HL-60 (cell line): ENCODE measurements around the gene TNFRSF12A.

Source experiments
- POLR2AphosphoS5 ChIP-seq: IDR thresholded peaks from 2 replicates; pipeline ENCODE4 v1.6.1; 2012; ENCODE audit warnings: low read depth
- TF ChIP-seq, protein P1 (sequence below): IDR thresholded peaks from one replicate; pipeline ENCODE4 v1.5.1; 2011; ENCODE audit warnings: low read length, control low read depth, inconsistent platforms; ENCODE audit not compliant: insufficient read depth
- TF ChIP-seq, protein P2 (sequence below): IDR thresholded peaks from 2 replicates; pipeline ENCODE4 v1.6.1; 2012; ENCODE audit warnings: low read depth; ENCODE audit not compliant: insufficient replicate concordance

DNA sequence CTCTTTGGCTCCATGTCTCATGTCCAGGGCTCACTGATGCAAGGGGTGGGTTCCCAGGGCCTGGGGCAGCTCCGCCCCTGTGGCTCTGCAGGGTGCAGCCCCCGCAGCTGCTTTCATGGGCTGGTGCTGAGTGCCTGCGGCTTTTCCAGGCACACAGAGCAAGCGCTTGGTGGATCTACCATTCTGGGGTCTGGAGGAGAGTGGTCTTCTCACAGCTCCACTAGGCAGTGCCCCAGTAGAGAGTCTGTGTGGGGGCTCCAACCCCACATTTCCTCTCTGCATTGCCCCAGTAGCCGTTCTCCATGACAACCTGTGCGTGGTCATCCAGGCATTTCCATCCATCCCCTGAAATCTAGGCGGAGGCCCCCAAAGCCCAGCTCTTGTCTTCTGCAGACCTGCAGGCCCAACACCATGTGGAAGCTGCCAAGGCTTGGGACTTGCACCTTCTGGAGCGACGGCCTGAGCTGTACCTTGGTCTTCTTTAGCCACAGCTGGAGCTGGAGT, 50.5 kb downstream of the TNFRSF12A start:
- TF ChIP-seq, protein P1, sequence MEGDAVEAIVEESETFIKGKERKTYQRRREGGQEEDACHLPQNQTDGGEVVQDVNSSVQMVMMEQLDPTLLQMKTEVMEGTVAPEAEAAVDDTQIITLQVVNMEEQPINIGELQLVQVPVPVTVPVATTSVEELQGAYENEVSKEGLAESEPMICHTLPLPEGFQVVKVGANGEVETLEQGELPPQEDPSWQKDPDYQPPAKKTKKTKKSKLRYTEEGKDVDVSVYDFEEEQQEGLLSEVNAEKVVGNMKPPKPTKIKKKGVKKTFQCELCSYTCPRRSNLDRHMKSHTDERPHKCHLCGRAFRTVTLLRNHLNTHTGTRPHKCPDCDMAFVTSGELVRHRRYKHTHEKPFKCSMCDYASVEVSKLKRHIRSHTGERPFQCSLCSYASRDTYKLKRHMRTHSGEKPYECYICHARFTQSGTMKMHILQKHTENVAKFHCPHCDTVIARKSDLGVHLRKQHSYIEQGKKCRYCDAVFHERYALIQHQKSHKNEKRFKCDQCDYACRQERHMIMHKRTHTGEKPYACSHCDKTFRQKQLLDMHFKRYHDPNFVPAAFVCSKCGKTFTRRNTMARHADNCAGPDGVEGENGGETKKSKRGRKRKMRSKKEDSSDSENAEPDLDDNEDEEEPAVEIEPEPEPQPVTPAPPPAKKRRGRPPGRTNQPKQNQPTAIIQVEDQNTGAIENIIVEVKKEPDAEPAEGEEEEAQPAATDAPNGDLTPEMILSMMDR, result no peak
- no peak for TF ChIP-seq POLR2AphosphoS5
- TF ChIP-seq, protein P2, sequence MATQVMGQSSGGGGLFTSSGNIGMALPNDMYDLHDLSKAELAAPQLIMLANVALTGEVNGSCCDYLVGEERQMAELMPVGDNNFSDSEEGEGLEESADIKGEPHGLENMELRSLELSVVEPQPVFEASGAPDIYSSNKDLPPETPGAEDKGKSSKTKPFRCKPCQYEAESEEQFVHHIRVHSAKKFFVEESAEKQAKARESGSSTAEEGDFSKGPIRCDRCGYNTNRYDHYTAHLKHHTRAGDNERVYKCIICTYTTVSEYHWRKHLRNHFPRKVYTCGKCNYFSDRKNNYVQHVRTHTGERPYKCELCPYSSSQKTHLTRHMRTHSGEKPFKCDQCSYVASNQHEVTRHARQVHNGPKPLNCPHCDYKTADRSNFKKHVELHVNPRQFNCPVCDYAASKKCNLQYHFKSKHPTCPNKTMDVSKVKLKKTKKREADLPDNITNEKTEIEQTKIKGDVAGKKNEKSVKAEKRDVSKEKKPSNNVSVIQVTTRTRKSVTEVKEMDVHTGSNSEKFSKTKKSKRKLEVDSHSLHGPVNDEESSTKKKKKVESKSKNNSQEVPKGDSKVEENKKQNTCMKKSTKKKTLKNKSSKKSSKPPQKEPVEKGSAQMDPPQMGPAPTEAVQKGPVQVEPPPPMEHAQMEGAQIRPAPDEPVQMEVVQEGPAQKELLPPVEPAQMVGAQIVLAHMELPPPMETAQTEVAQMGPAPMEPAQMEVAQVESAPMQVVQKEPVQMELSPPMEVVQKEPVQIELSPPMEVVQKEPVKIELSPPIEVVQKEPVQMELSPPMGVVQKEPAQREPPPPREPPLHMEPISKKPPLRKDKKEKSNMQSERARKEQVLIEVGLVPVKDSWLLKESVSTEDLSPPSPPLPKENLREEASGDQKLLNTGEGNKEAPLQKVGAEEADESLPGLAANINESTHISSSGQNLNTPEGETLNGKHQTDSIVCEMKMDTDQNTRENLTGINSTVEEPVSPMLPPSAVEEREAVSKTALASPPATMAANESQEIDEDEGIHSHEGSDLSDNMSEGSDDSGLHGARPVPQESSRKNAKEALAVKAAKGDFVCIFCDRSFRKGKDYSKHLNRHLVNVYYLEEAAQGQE, result no peak
